Measurements from ENCODE around the gene COL4A4.

DNA sequence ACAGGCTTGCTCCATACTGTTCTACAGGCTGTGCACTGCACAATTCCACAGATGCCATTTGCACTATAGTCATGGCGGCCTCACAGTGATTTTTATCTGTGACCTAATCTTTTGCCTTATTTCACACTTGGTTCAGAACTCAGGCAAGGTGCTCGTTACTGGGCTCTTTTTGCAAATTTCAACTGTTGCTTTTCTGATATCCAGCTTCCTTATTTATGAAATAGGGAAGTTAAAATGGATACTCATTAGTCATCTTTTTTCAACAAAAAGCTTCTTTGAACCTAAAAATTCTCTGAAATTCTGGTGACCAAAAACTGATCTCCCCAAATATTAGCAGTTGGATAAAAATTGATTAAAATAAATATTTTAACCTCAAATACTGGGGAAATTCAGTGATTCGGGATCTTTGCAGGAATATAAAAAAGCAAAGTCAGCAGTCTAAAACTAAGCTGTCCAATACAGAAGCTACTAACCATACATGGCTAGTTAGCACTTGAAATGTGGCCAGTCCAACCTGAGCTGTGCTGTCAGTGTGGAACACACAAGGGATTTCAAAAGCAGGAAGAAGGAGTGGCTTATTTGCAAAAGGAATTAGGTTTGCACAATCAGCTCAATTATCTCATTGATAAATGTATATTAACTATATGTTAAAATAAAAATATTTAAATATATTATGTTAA is 134.4 kb downstream of the COL4A4 start:
- TF ChIP-seq CTCF (IDR thresholded peaks at IDR 0.05; ENCODE audit: low read length) (no peak), EZH2 (optimal IDR thresholded peaks at IDR 0.05; ENCODE audit: low read depth, low read length) (no peak), EZH2phosphoT487 (IDR thresholded peaks at IDR 0.05; ENCODE audit: low read length) (no peak)
